ENCODE data around the gene TAB2. TPM values are rescaled to one million over a fixed set of nuclear protein-coding genes. Genes with fewer than 3 reads are reported as not detected.

TAB2 gene
- total and polyA plus RNA-seq, 2 of the 8 experiments (the other 6 are each of a cell fraction or from before 2014, with no cell fraction given) = 40.4 to 63.0 TPM

DNA sequence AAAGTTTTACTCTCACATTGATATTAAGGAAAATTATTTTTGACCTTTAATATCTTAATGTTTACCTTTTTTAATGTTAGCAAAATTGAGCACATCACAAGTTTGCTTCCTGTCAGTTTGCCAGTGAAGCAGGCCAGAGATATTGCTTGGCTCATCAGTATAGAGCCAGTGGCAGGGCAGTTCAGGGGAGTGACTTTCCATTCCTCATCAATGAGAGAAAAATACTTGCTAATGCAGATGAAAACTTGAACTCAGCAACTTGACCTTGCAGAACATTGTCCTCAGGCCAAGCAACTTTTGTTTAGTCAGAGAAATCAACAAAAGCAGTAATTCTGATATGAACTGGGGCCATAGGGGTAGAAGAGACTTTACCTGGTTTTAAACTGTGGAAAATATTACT is 6.9 kb downstream of the TAB2 start:
- Histone ChIP-seq H3K23ac (ENCODE audit: insufficient read length) (no peak overlapping the region), H3K4me2 (ENCODE audit: insufficient read depth in 1 of 2, low read depth in 2 of 2, low read length in 2 of 2) (no peak overlapping the region), H3K18ac (ENCODE audit: extremely low read depth, low read length) (no peak overlapping the region), H3K79me1 (ENCODE audit: low read depth, low read length) (no peaks in the 10 kb centered on the region; the same call in 1 of the 2 replicates), H2AFZ (ENCODE audit: low read length) (no peak overlapping the region), H2BK12ac (ENCODE audit: low read depth, low read length) (no peak overlapping the region), H3K79me2 (ENCODE audit: control insufficient read depth in 1 of 2, insufficient read depth in 2 of 2, low read length in 2 of 2) (peaks cover 25 to 100% of the 10 kb centered on the region in 2 experiments; a peak in 3 of 4 replicates), H4K20me1 (replicated peaks in 1 of 2; ENCODE audit: control insufficient read depth in 1 of 2, insufficient read depth in 2 of 2, low read length in 2 of 2) (peaks cover 13 to 16% of the 10 kb centered on the region in 2 experiments), H3K27ac (ENCODE audit: low read depth, low read length) (no peak overlapping the region), H3K27me3 (replicated peaks in 1 of 4; ENCODE audit: control insufficient read depth in 3 of 4, extremely low read depth in 1 of 4, insufficient read depth in 3 of 4, low read length in 3 of 4) (no peaks in the 10 kb centered on the region), H2BK15ac (ENCODE audit: low read length) (no peak overlapping the region), H2AK5ac (ENCODE audit: low read depth, low read length) (no peak overlapping the region), H4K91ac (replicated peaks; ENCODE audit: insufficient read length, low read length) (no peak overlapping the region), H4K5ac (ENCODE audit: insufficient read length, low read depth, low read length) (no peak overlapping the region), H3K9me3 (ENCODE audit: insufficient read depth in 2 of 2, low read depth in 1 of 2, low read length in 1 of 2) (no peaks in the 10 kb centered on the region), H4K8ac (ENCODE audit: extremely low read depth, insufficient read depth, low read length) (no peak overlapping the region), H2BK120ac (replicated peaks; ENCODE audit: low read depth, low read length) (no peak overlapping the region), H2BK5ac (ENCODE audit: low read depth, low read length) (no peak overlapping the region), H3K4me1 (replicated peaks in 1 of 4; ENCODE audit: control insufficient read depth in 3 of 4, insufficient read depth in 4 of 4, low read length in 3 of 4) (peaks cover 0 to 12% (median 6%) of the 10 kb centered on the region in 4 experiments; a peak in 5 of 7 replicates), H3K36me3 (ENCODE audit: control insufficient read depth in 2 of 4, insufficient read depth in 4 of 4, low read length in 3 of 4) (no peaks in the 10 kb centered on the region), H2BK20ac (ENCODE audit: low read length) (no peak overlapping the region), H3K56ac (replicated peaks; ENCODE audit: insufficient read length, low read depth, low read length) (no peak overlapping the region), H3K4ac (replicated peaks; ENCODE audit: insufficient read length, low read depth, low read length) (no peak overlapping the region), H3K14ac (ENCODE audit: insufficient read length) (no peak overlapping the region), H3K4me3 (ENCODE audit: extremely low read depth in 1 of 4, insufficient read depth in 2 of 4, low read depth in 3 of 4, low read length in 4 of 4) (no peak overlapping the region), H3K23me2 (ENCODE audit: low read depth, low read length) (no peaks in the 10 kb centered on the region), H3K9ac (replicated peaks in 1 of 4; ENCODE audit: extremely low read depth in 1 of 4, low read depth in 3 of 4, low read length in 3 of 4) (no peak overlapping the region)
- FAIRE-seq (no peak), DNase-seq (ENCODE audit: low read depth in 1 of 2, low spot score in 2 of 2) (no peak)
- ChIA-PET POLR2A (ENCODE audit: partially characterized antibody) (interaction anchor here (0.6 to 1.3 kb wide), 4 partner anchors 11 to 146 kb away, joined by 3 to 5 read pairs (median 4); no protein-coding TSS in a partner anchor), CTCF (ENCODE audit: partially characterized antibody) (interaction anchor here (0.5 to 0.9 kb wide), 2 partner anchors 8 to 72 kb away, joined by 3 read pairs; no protein-coding TSS in a partner anchor)
- TF ChIP-seq YY1 (IDR thresholded peaks at IDR 0.05; ENCODE audit: low read depth, low read length) (no peak), FOSL1 (IDR thresholded peaks at IDR 0.05; ENCODE audit: insufficient read depth, low read depth, low read length) (no peak), TEAD4 (IDR thresholded peaks at IDR 0.05; ENCODE audit: low read depth, low read length) (no peak), BCL11A (IDR thresholded peaks at IDR 0.05; ENCODE audit: low read depth in 2 of 2, low read length in 2 of 2) (no peak), MAFK (IDR thresholded peaks at IDR 0.05; ENCODE audit: low read depth, low read length) (no peak), SP1 (IDR thresholded peaks at IDR 0.05; ENCODE audit: low read depth, low read length) (no peak), SP4 (IDR thresholded peaks at IDR 0.05; ENCODE audit: low read length) (no peak), POLR2A (IDR thresholded peaks at IDR 0.05; ENCODE audit: control extremely low read depth in 1 of 2, low read depth in 2 of 2, low read length in 2 of 2) (no peak), EP300 (IDR thresholded peaks at IDR 0.05; ENCODE audit: borderline replicate concordance in 1 of 2, low read depth in 2 of 2, low read length in 2 of 2) (no peak), BACH1 (IDR thresholded peaks at IDR 0.05; ENCODE audit: low read length) (no peak), HDAC2 (IDR thresholded peaks at IDR 0.05; ENCODE audit: borderline replicate concordance in 1 of 2, low read depth in 2 of 2, low read length in 2 of 2) (no peak), RXRA (IDR thresholded peaks at IDR 0.05; ENCODE audit: insufficient read depth, low read depth, low read length) (no peak), RBBP5 (IDR thresholded peaks at IDR 0.05; ENCODE audit: borderline replicate concordance, low read depth, low read length) (no peak), SUZ12 (IDR thresholded peaks at IDR 0.05; ENCODE audit: low read length) (no peak), CHD2 (IDR thresholded peaks at IDR 0.05; ENCODE audit: low read length) (no peak)
- TF ChIP-seq, protein P1, sequence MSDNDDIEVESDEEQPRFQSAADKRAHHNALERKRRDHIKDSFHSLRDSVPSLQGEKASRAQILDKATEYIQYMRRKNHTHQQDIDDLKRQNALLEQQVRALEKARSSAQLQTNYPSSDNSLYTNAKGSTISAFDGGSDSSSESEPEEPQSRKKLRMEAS (IDR thresholded peaks at IDR 0.05) = no peak
